ENCODE results near the gene EIF1AD.
"Not testable (repeated sequence)": the region's sequence is repeated elsewhere in the genome, so short reads cannot be mapped to it uniquely, and the experiment has no call there.

EIF1AD gene

GRCh38 chr11:65968600-65969482, 33.1 kb downstream of the EIF1AD start:
- no peak for DNase-seq (ENCODE audit: low read depth in 3 of 3)

- no peak for DNase-seq (ENCODE audit: low read depth in 3 of 3)
Measured at GRCh38 chr11:65967329-65967934, 34.5 kb downstream of the EIF1AD start.

DNA sequence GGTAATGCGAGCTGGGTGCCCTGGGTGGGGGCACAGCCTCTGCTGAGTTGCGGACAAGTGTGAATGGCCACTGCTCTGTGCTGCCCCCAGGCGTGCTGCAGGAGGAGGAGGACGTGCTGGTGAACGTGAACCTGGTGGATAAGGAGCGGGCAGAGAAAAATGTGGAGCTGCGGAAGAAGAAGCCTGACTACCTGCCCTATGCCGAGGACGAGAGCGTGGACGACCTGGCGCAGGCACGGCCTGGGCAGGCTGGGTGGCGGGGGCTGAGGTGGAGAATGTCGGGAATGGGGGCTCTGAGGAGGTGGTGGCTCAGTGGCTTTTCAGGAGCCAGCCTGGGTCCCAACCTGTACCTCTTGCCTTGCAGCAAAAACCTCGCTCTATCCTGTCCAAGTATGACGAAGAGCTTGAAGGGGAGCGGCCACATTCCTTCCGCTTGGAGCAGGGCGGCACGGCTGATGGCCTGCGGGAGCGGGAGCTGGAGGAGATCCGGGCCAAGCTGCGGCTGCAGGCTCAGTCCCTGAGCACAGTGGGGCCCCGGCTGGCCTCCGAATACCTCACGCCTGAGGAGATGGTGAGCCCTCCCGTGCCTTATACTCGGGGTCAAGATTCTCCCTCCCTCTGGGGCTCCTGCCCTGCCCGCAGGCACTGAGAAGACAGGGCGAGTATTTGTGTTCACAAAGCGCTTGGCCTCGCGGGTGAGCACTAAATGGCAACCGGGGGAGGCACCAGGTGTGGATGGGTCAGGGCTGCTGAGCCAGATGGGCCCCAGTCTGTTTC, 35.8 kb downstream of the EIF1AD start:
- no peak for DNase-seq (ENCODE audit: low read depth in 3 of 3)

DNA sequence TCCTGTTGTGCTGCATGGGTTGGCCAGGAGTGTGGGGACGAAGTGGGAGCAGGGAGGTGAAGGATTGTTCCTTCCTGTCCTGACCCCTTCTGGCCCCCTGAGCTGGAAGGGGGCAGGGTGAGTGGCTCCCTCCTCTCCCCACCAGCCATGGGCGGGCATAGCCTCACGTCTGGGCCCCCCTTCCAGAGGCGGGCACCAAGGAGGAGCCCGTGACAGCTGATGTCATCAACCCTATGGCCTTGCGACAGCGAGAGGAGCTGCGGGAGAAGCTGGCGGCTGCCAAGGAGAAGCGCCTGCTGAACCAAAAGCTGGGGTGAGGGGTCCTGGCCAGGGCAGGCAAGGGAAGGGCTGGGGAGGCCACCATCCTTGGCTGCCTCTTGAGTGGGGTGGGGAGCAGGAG, 37.1 kb downstream of the EIF1AD start:
- DNase-seq (ENCODE audit: low read depth in 3 of 3) = no peak

DNA sequence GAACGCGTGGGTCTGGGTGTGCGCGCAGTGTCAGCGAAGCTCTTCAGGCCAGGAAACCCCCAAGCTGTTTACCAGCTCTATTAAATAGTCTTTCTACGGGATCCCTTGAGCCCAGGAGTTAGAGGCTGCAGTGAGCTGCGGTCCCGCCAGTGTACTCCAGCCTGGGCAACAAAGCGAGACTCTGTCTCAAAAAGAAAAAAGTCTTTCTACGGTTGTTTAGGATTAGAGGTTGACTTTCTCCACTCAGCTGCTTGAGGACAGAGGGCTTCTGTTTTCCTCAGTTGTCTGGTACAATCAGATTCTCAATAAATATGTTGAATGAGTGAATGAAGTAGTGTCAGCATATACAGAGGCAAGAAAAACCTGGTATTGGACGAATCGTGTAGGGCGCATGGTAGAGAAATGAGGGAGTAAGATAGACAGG, 39.8 kb downstream of the EIF1AD start:
- no peak for DNase-seq (ENCODE audit: low read depth in 3 of 3)

DNA sequence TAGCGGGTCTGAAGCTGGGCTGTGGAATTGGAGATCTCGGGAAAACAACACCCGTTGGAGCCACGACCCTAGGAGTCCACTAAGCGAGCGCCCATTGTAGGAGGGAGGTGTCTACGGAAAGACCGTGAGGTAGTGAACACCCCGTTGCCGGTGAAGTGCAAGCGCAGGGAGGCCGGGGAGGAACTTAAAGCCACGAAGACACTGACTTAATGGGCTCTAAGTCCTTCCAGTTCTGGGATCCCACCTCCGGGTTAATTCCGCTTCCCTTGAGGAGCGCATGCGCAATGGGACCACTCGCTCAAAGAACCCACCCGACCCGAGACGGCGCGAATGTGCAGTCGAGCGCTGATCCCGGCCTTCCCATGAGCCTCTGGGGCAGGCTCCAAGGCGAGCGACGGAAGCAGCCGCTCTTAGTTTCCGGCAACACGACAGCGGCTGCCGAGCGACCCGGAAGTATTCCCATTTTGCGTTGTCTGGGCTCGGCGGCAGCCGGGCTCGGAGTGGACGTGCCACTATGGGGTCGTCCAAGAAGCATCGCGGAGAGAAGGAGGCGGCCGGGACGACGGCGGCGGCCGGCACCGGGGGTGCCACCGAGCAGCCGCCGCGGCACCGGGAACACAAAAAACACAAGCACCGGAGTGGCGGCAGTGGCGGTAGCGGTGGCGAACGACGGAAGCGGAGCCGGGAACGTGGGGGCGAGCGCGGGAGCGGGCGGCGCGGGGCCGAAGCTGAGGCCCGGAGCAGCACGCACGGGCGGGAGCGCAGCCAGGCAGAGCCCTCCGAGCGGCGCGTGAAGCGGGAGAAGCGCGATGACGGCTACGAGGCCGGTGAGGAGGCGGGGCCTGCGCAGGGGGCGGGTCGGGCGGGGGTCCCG, 40.5 kb downstream of the EIF1AD start, which contains the start of gene SART1:
Gene SART1, plus strand, starts transcription at position 468 of the 874 bp plus-strand sequence. Its CDS starts 47 bp downstream, at position 515.
- peak; percentile 90 to 96 (median 94) for DNase-seq (ENCODE audit: low read depth in 3 of 3)

GRCh38 chr11:65960824-65961266, 41.1 kb downstream of the EIF1AD start:
- DNase-seq (ENCODE audit: low read depth in 3 of 3) = no peak

- no peak for DNase-seq (ENCODE audit: low read depth in 3 of 3)
Measured at GRCh38 chr11:65958774-65959420, 43.1 kb downstream of the EIF1AD start.

DNA sequence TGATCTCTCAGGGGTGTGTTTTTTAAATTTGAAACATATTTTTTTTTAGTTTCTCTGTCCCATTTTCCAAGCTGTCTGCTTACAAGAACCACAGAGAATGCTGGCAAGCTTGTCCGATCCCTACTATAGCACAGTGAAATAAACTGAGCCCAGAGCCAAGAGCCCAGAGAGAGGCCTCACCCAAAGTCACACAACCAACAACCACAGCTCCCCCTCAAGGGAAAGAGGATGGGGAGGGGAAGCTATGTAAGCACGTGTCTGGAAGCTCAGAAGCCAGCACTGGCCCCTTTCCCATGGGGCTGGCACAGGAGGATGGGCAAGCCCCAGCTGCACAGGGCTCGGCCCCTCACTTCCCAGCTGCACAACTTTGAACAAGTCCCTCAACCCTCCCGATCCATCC, 43.7 kb downstream of the EIF1AD start:
- no peak for DNase-seq (ENCODE audit: low read depth in 3 of 3)

- DNase-seq (ENCODE audit: low read depth in 3 of 3) = no peak
Measured at GRCh38 chr11:65954771-65955170, 47.2 kb downstream of the EIF1AD start.

DNA sequence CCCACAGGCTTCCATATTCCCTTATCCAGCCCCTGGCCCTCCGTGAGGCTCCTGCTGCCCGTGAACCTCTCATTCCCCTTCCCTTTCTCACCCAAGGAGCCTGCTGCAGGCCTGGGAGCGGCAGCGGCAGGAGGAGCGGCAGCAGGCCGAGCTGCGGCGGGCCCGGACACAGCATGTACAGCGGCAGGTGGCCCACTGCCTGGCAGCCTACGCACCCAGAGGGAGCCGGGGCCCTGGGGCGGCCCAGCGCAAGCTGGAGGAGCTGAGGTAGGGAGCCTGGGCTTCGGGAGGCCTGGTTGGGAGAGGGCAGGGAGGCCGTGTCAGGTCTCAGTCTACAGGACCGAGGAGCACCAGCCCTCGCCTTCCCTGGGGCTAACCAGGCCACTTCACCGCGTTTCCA, 48.5 kb downstream of the EIF1AD start:
- no peak for DNase-seq (ENCODE audit: low read depth in 3 of 3)

- DNase-seq (ENCODE audit: low read depth in 3 of 3) = no peak
Measured at GRCh38 chr11:65952052-65952521, 49.9 kb downstream of the EIF1AD start.

DNA sequence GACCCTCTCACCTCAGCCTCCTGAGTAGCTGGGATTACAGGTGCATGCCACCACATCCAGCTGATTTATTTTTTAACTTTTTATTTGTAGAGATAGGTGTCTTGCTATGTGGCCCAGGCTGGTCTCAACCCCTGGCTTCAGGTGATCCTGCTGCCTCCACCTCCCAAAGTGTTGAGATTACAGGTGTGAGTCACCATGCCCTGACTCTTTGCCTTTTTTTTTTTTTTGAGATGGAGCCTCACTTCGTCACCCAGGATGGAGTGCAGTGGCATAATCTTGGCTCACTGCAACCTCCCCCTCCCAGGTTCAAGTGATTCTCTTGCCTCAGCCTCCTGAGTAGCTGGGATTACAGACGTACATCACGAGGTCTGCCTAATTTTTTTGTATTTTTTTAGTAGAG, 50.3 kb downstream of the EIF1AD start:
- not testable (repeated sequence) for DNase-seq (ENCODE audit: low read depth in 3 of 3)

- DNase-seq (ENCODE audit: low read depth in 3 of 3) = not testable (repeated sequence)
Measured at GRCh38 chr11:65950711-65951110, 51.2 kb downstream of the EIF1AD start.

GRCh38 chr11:65947603-65948125, 54.3 kb downstream of the EIF1AD start:
- no peak for DNase-seq (ENCODE audit: low read depth in 3 of 3)

DNA sequence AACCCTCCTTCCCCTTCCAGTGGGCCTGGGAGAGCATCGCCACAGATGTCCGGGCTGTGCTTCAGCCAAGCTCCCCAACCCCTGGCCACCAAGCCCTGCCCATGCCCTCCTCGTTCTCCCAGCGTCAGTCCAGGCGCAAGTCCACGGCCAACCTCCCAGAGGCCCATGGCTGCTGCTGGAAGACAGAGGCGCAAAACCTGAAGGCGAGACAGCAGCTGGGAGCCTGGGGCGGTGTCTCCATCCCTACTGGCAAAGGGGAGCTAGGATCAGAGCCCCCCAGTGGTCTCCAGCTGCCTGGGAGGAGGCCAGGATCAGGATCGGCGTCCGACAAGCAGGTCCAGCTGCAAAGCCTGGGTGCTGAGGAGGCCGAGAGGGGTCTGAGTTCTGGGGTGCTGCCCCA, 54.8 kb downstream of the EIF1AD start:
- DNase-seq (ENCODE audit: low read depth in 3 of 3) = no peak

DNA sequence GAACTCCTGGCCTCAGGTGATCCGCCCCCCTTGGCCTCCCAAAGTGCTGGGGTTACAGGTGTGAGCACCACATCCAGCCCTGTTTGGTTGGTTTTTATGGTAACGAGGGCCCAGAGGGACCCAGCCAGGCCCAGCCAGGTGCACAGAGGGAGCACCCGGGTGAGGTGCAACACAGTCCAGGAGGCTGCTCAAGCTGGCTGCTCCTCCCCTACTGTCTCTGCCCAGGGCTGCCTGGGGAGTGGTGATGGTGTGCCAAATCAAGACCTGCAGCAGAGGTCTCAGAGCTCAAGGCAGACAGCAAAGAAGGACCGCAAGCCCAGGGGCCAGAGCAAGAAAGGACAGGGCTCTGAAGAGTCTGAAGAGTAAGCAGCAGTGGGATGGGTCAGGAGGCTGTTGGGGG, 55.3 kb downstream of the EIF1AD start:
- no peak for DNase-seq (ENCODE audit: low read depth in 3 of 3)
